GM18951 (cell line): ENCODE results near the gene PDYN.

Source experiments
- POLR2A ChIP-seq: IDR thresholded peaks from 4 replicates; pipeline ENCODE4 v1.6.1; 2011; ENCODE audit warnings: mild to moderate bottlenecking; ENCODE audit not compliant: insufficient read length, insufficient read depth; ENCODE audit errors: extremely low read depth
- in situ Hi-C: fragments of 300-500 bp; cut with MboI; formaldehyde crosslinking; loops from one replicate; pipeline ENCODE4 v1.12.0; 2022; ENCODE audit warnings: low sequenced_read_pairs, mixed read lengths, inconsistent platforms; ENCODE audit not compliant: unreplicated experiment

The PDYN gene

DNA sequence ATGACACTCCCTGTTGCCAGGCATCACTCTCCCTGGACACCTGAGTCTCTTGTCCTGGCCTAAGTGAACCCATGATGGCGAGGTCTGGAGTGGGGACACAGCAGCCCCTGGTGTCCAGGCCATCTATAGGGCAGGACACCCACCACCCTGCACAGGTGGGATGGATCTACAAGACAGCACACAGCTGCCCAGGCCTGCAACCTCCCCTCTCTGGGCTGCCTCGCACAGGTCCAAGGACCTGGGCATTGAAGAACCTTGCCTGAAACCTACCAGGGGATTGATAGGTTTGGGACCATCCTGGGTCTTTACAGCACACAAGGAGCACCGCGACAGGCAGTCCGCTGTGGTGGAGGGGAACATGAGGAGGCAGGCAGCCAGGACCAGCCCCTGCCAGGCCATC is 11.2 kb downstream of the PDYN start:
- in situ Hi-C loops = no loop called here
- TF ChIP-seq POLR2A = no peak

DNA sequence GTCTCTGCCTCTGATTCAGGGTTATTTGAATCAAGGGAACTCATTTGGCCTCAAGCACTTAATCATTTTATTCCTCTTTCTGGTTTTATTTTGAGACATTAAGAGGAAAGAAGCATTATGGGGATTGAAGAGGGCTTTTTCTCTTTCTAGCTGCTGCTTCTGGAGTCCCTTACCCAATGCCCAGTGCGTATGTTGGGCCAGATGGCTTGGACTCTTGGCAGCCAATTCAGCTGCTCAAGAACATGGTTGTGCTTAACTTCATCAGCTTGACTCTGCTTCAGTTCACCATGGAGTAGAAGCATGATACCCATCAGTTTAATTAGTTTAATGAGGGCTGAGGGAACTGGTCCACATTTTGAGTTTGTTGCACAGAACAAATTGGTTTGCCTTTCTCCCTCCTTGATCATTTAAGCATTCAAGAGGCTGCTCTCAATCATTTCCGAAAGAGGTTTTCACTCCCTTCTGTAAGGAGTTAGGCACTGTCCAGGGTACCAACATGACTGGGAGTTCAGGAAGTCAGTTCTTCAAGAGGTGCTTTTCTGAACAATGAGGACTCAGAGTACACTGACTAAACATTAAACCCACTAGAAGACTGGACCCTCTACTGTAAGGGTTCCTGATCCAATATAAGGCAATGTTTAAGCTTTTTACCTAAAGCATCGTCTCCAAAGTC is 14.6 kb downstream of the PDYN start:
- in situ Hi-C loops = no loop called here
- TF ChIP-seq POLR2A = no peak

- in situ Hi-C loops = no loop called here
- no peak for TF ChIP-seq POLR2A
Measured at GRCh38 chr20:1975291-1975690, 18.6 kb downstream of the PDYN start.

- in situ Hi-C loops = no loop called here
- TF ChIP-seq POLR2A = no peak
Measured at GRCh38 chr20:1973601-1974440, 20.0 kb downstream of the PDYN start.

DNA sequence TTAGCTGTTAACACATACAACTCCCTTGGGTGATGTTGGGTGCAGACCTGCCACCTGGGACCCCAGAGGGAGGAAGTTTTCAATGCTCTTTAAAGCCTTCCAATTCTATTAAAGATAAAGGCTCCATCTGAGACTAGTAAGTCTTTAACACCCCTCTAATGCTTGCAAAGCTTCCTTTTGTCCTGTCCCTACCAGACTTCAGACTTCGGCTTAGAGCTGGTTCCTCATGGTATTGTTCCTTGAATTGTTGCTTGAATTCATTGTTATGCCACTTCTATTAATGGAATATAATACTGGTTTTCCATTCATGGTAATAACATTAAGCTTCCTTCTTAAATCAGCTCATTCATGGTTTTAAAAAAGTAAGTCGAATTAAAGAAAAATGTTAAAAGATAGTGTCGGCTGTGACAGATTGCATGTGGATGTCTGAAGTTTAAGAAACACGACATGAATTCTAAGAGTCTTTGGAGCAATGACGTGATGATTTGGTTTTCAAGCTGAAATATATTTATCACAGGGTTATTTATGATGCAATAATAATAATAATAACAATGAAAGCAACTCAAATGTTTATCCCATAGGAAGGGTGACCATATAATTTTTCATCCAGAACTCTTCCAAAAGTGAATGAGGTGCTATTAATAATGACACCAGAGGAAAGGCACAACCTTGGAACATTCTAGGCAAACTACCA is 21.8 kb downstream of the PDYN start:
- in situ Hi-C loops = no loop called here

DNA sequence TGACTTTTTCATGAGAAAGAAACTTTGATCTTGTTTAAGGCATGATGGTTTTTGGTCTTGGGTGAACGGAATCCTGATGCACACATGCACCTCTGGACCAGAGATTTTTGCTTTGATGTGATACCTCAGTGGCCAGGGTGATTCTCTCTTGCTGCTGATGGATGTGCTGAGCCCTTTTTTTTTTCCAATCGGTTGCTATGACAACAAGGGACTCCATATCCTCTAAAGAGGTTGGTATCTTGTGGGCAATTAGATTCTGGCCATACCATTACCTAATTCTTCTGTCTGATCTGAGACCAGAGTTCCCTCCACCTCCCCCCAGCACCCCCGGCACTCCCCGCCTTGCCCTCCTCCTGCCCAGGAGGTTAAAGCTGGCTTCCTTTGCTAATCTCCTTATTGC is 24.9 kb downstream of the PDYN start:
- in situ Hi-C loops = no loop called here

More for the DNA sequence above, 21.8 kb downstream of the PDYN start:
- no peak for TF ChIP-seq POLR2A

GRCh38 chr20:1965520-1966351 is 28.1 kb downstream of the PDYN start:
- in situ Hi-C loops = no loop called here

More for the DNA sequence above, 24.9 kb downstream of the PDYN start:
- no peak for TF ChIP-seq POLR2A

GRCh38 chr20:1964659-1965405 is 29.0 kb downstream of the PDYN start:
- no peak for TF ChIP-seq POLR2A
- in situ Hi-C loops = no loop called here

More at GRCh38 chr20:1965520-1966351, 28.1 kb downstream of the PDYN start:
- TF ChIP-seq POLR2A = no peak

GRCh38 chr20:1964061-1964460 is 29.8 kb downstream of the PDYN start:
- in situ Hi-C loops = no loop called here
- TF ChIP-seq POLR2A = no peak

DNA sequence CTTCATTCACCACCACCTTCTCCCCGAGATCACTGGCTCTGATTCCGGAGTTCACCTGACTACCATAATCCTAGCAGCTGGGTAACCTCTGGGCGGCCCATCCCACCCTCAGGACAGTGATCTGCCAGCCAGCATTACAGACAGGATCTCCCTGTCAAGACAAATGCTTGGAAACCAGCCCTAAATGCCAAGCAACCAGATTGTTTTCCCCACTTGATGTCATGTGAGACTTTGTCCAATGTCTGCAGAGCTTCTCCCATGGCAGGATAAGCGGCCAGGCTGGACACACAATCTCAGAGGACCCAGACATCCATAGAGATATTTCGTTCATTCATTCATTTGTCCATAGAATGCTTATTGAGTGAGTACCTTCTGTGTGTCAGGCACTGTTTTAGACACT is 32.5 kb downstream of the PDYN start:
- in situ Hi-C loops = no loop called here

DNA sequence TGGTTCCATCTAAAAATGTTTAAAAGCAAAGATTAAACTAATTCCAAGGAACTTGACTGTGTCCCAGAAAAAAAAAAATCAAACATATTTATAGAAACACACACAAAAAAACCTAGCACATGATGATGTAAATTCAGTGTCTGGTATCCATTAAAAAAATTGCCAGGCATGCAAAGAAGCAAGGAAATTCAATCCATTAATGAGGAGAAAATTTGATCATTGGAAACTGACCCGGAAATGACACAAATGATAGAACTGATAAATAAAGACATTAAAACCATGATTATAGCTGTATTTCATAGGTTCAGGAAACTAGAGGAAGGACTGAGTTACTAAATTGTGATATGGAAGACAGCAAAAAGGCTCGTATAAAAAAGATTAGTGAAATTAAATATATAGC is 34.7 kb downstream of the PDYN start:
- TF ChIP-seq POLR2A = no peak
- in situ Hi-C loops = no loop called here

More for the DNA sequence above, 32.5 kb downstream of the PDYN start:
- TF ChIP-seq POLR2A = no peak

DNA sequence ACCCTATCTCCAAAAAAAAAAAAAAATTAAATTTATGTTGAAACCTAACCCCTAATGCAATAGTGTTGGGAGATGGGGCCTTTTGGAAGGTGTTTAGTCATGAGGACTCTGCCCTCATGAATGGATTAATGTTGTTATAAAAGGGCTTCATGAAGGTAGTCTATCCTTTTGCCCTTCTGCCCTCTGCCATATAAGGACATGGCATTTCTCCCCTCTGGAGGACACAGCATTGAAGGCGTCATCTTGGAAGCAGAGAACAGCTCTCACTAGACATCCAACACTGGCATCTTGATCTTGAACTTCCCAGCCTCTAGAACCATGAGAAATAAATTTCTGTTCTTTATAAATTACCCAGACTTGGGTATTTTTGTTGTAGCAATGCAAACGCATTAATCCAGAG is 35.4 kb downstream of the PDYN start:
- in situ Hi-C loops = no loop called here
- no peak for TF ChIP-seq POLR2A
